ENCODE measurements around the gene HERC6. TPM values are rescaled to one million over a fixed set of nuclear protein-coding genes. Genes with fewer than 3 reads are reported as not detected.

The HERC6 gene
- total and polyA plus RNA-seq, 2 donors (not counting 1 experiment from before 2014, with no cell fraction given), result 5.1 to 10.9 TPM

GRCh38 chr4:88456670-88457306 lies 78.1 kb downstream of the HERC6 start, which contains the start of gene HERC5:
HERC5 (plus strand) TSS chr4:88457119; CDS start chr4:88457270, 151 bp downstream.
- Mint-ChIP-seq H3K4me3 (peak within 1 kb of the TSS; percentile 100), H3K9me3 (ENCODE audit: insufficient read depth) (peaks cover 2% of the 10 kb centered on the region), H3K4me1 (peaks cover 19% of the 10 kb centered on the region), H3K27me3 (no peaks in the 10 kb centered on the region), H3K27ac (peak within 1 kb of the TSS; percentile 99)
- Histone ChIP-seq H3K9me3 (ENCODE audit: control extremely low read depth in 1 of 3, control insufficient read depth in 2 of 3, insufficient read depth in 1 of 3, low read length in 2 of 3) (peaks cover 0 to 7% (median 1%) of the 10 kb centered on the region in 3 donors), H3K4me2 (replicated peaks; ENCODE audit: low read depth, low read length, poor library complexity, severe bottlenecking) (peak within 1 kb of the TSS; percentile 96), H2AFZ (ENCODE audit: insufficient read depth, low read depth, low read length, poor library complexity, severe bottlenecking) (peak within 1 kb of the TSS; percentile 88), H3K9ac (ENCODE audit: low read length) (peak within 1 kb of the TSS; percentile 75), H3K27ac (ENCODE audit: low read length in 2 of 2) (peak within 1 kb of the TSS; percentile 52 to 70), H3K27me3 (replicated peaks in 1 of 4; ENCODE audit: control extremely low read depth in 1 of 4, control insufficient read depth in 3 of 4, insufficient read depth in 4 of 4, low read length in 3 of 4) (no peaks in the 10 kb centered on the region), H3K4me1 (ENCODE audit: control insufficient read depth in 2 of 2, insufficient read depth in 2 of 2, low read length in 2 of 2) (peaks cover 11 to 16% of the 10 kb centered on the region in 2 donors), H3K36me3 (replicated peaks in 1 of 2; ENCODE audit: control extremely low read depth in 1 of 2, control insufficient read depth in 1 of 2, extremely low read depth in 1 of 2, insufficient read depth in 2 of 2, low read length in 1 of 2) (no peaks in the 10 kb centered on the region), H4K20me1 (ENCODE audit: control insufficient read depth, insufficient read depth, low read length, poor library complexity, severe bottlenecking) (no peaks in the 10 kb centered on the region), H3K4me3 (ENCODE audit: control extremely low read depth in 1 of 5, extremely low read depth in 1 of 5, insufficient read depth in 1 of 5, low read depth in 2 of 5, low read length in 4 of 5) (peak within 1 kb of the TSS; percentile 69 to 93 (median 85)), H3K79me2 (ENCODE audit: control insufficient read depth, insufficient read depth, low read length) (no peaks in the 10 kb centered on the region)
- DNase-seq (peak; percentile 96), ATAC-seq (ENCODE audit: low read depth) (peak; percentile 94)
- WGBS (ENCODE audit: insufficient coverage), result under 1% methylated on average over 57 of the region's 57 CpGs
- ChIA-PET POLR2A (interaction anchor here (0.7 to 2.6 kb wide), 5 partner anchors 9 to 180 kb away, joined by 3 to 24 read pairs (median 5); partner anchors contain the start of genes HERC6 and PPM1K), CTCF (interaction anchor here (0.9 to 2.2 kb wide), 7 partner anchors 15 to 238 kb away, joined by 3 to 16 read pairs (median 4); partner anchors contain the start of genes HERC6 and PYURF)
- intact Hi-C loops (cut with micrococcal nuclease), result loop anchor here (1.0 to 2.0 kb wide), 7 partner anchors 66 to 1672 kb away; partner anchors contain the start of genes HERC3, HERC6, PPM1K and PYURF
- TF ChIP-seq CTCF (IDR thresholded peaks at IDR 0.05) (no peak), EZH2 (IDR thresholded peaks at IDR 0.05; ENCODE audit: borderline replicate concordance, insufficient read depth, low read depth, low read length, poor library complexity, severe bottlenecking) (no peak)
